PC-3 (cell line): ENCODE data around the gene EFCAB14. TPM values are rescaled to one million over a fixed set of nuclear protein-coding genes. Genes with fewer than 3 reads are reported as not detected.

ENCODE experiments used
- ATAC-seq: fragments of 200-7000 bp; cut with Tn5 transposase; 2 replicates; pipeline ENCODE4 v1.9.1; 2020; ENCODE audit warnings: mild to moderate bottlenecking, moderate library complexity
- BruUV-seq: library from RNA; stranded (reverse); fragments of 400-500 nt; replicated peaks from 2 replicates; lab custom pipeline; 2021; lab: Mats Ljungman, UMichigan
- CTCF ChIA-PET: fragments of 300-600 bp; sonication (Branson Sonifier 250); formaldehyde crosslinking; loops from one replicate; lab custom pipeline; 2022; ENCODE audit warnings: antibody characterized with exemption; lab: Charles Lee
- POLR2A ChIA-PET: fragments of 300-600 bp; sonication (Branson Sonifier 250); formaldehyde crosslinking; loops from one replicate; lab custom pipeline; 2022; ENCODE audit warnings: antibody characterized with exemption; ENCODE audit not compliant: unreplicated experiment; lab: Charles Lee
- DNase-seq: peaks from one replicate; pipeline ENCODE4 v3.0.0-alpha.2; 2015
- H2AFZ ChIP-seq: fragments of 300-600 bp; sonication (generic); 2 replicates; pipeline ENCODE4 v1.6.0; 2016; ENCODE audit warnings: antibody characterized with exemption, low read length
- H3F3A ChIP-seq: fragments of 300-600 bp; sonication (generic); one replicate; pipeline ENCODE4 v1.6.0; 2017; ENCODE audit warnings: antibody characterized with exemption, low read length, control low read depth, mild to moderate bottlenecking; ENCODE audit not compliant: unreplicated experiment
- H3K27ac ChIP-seq: fragments of 300-600 bp; sonication (generic); 2 replicates; pipeline ENCODE4 v1.5.1; 2016; ENCODE audit warnings: mild to moderate bottlenecking, low read length
- H3K27me3 ChIP-seq: fragments of 300-600 bp; sonication (generic); 2 replicates; pipeline ENCODE4 v1.6.1; 2016; ENCODE audit warnings: low read length, mixed read lengths
- H3K36me3 ChIP-seq: fragments of 300-600 bp; sonication (generic); 2 replicates; pipeline ENCODE4 v1.6.1; 2016; ENCODE audit warnings: low read depth, mixed run types, low read length, mixed read lengths
- H3K4me1 ChIP-seq: fragments of 300-600 bp; sonication (generic); 2 replicates; pipeline ENCODE4 v1.5.1; 2016; ENCODE audit warnings: low read length; ENCODE audit not compliant: insufficient read depth
- H3K4me2 ChIP-seq: fragments of 300-600 bp; sonication (generic); 2 replicates; pipeline ENCODE4 v1.6.0; 2016; ENCODE audit warnings: low read length
- H3K4me3 ChIP-seq: fragments of 300-600 bp; sonication (generic); 2 replicates; pipeline ENCODE4 v1.5.1; 2016; ENCODE audit warnings: mild to moderate bottlenecking, low read length, mixed read lengths
- H3K79me2 ChIP-seq: fragments of 300-600 bp; sonication (generic); 2 replicates; pipeline ENCODE4 v1.6.1; 2017; ENCODE audit warnings: low read length, mixed read lengths
- H3K9ac ChIP-seq: fragments of 300-600 bp; sonication (generic); 2 replicates; pipeline ENCODE4 v1.6.0; 2016; ENCODE audit warnings: mild to moderate bottlenecking, low read length
- H3K9me2 ChIP-seq: fragments of 300-600 bp; sonication (generic); replicated peaks from 2 replicates; pipeline ENCODE4 v1.6.1; 2016; ENCODE audit warnings: mixed run types, low read length, mixed read lengths
- H3K9me3 ChIP-seq: fragments of 300-600 bp; sonication (generic); 2 replicates; pipeline ENCODE4 v1.6.1; 2016; ENCODE audit warnings: low read length, mixed read lengths
- H4K20me1 ChIP-seq: fragments of 300-600 bp; sonication (generic); 2 replicates; pipeline ENCODE4 v1.6.1; 2016; ENCODE audit warnings: low read length, mixed read lengths
- CTCF ChIP-seq: fragments of 300-600 bp; sonication (generic); conservative IDR thresholded peaks from 2 replicates; pipeline ENCODE4 v1.5.1; 2017; ENCODE audit warnings: antibody characterized with exemption, low read depth, mild to moderate bottlenecking, low read length
- EZH2 ChIP-seq: fragments of 300-600 bp; sonication (generic); IDR thresholded peaks from one replicate; pipeline ENCODE4 v1.6.1; 2017; ENCODE audit warnings: antibody characterized with exemption, mild to moderate bottlenecking, low read length; ENCODE audit not compliant: unreplicated experiment
- EZH2phosphoT487 ChIP-seq: fragments of 300-600 bp; sonication (generic); IDR thresholded peaks from 2 replicates; pipeline ENCODE4 v1.6.1; 2018; ENCODE audit warnings: mild to moderate bottlenecking, antibody characterized with exemption, low read length, borderline replicate concordance
- intact Hi-C: fragments of 100-400 bp; cut with micrococcal nuclease; formaldehyde crosslinking; loops from 2 replicates; pipeline ENCODE4 v1.9.0; 2023
- total RNA-seq: library from RNA; depleted of rRNA; stranded (reverse); fragments of >200 nt; gene quantifications from 2 replicates; pipeline ENCODE4 v1.2.3, GENCODE V29; 2014

Gene EFCAB14
- total RNA-seq, 1 experiment from 2014 or later = 45.7 TPM

DNA sequence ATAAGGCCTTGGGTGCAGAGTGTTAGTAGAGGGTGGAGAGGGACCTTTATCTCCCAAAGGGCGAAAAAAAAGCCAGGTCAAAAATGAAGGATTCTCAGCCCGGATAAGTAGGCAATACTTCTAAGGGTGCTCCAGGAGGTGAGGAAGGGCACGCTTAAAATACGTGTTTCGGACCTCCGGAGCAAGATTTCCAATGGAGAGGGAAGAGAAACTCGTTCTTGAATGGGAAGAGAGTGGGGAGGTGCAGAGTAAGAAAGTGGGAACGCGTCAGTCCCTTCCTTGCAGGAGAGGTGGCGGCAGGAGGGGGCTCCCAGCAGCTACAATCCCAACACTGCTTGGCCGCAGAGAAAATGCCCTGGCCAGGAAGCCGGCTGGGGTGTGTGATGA is 581 bp downstream of the EFCAB14 start:
- H3K4me1 ChIP-seq = peaks cover 25% of the 10 kb centered on the region
- peak overlapping the region; percentile 100 for H3K4me3 ChIP-seq
- H3K9me3 ChIP-seq = no peaks in the 10 kb centered on the region
- H3K79me2 ChIP-seq = peaks cover 28% of the 10 kb centered on the region
- CTCF ChIA-PET = no interaction called here
- H4K20me1 ChIP-seq = peaks cover 12% of the 10 kb centered on the region
- POLR2A ChIA-PET = interaction anchor here (0.6 kb wide), 1 partner anchor 8 kb away, joined by 5 read pairs; no protein-coding TSS in a partner anchor
- peak overlapping the region; percentile 100 for H3K4me2 ChIP-seq
- H3K9me2 ChIP-seq = no peaks in the 10 kb centered on the region
- peak overlapping the region; percentile 82 for H2AFZ ChIP-seq
- H3K27ac ChIP-seq = peak overlapping the region; percentile 47
- no peaks in the 10 kb centered on the region for H3K27me3 ChIP-seq
- intact Hi-C loops = loop anchor here (2.0 to 5.0 kb wide), 3 partner anchors 56 to 116 kb away; partner anchors contain the start of gene MKNK1
- peak overlapping the region; percentile 96 for H3K9ac ChIP-seq
- peaks cover 27% of the 10 kb centered on the region for H3K36me3 ChIP-seq
- DNase-seq (no peak), ATAC-seq (peak; percentile 8)
- no peaks in the 10 kb centered on the region for H3F3A ChIP-seq
- no peak for TF ChIP-seq EZH2
- no peak for TF ChIP-seq CTCF
- TF ChIP-seq EZH2phosphoT487 = no peak
- BruUV-seq = no TSS peak

DNA sequence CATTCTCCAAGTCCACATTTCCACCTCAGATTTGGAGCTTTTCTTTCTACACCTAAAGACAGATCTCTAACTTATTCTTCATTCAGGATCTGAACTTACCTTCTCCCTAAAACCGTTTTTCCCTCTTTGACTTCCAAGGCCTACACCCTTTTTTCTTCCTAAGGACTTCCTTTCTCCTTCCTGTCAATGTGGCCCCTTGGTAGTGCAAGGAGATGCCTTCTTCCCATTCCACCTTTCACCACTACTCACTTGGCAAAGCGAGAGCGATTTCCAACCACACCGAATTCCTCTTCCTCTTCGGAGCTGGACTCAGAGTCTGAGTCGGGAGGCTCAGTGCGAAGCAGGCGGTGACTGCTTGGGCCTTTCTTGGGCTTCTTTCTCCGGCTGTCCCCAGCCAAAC is 1.3 kb downstream of the EFCAB14 start:
- Histone ChIP-seq H3K27me3 (no peaks in the 10 kb centered on the region), H3K4me3 (peak overlapping the region; percentile 100), H2AFZ (no peak overlapping the region), H3K36me3 (peaks cover 31% of the 10 kb centered on the region), H4K20me1 (peaks cover 12% of the 10 kb centered on the region), H3K9me2 (no peaks in the 10 kb centered on the region), H3K4me2 (peak overlapping the region; percentile 100), H3K9ac (peak overlapping the region; percentile 96; the same call in 1 of the 2 replicates), H3K9me3 (no peaks in the 10 kb centered on the region), H3K79me2 (peaks cover 32% of the 10 kb centered on the region), H3F3A (no peaks in the 10 kb centered on the region), H3K4me1 (peaks cover 25% of the 10 kb centered on the region), H3K27ac (no peak overlapping the region)
- POLR2A ChIA-PET = no interaction called here
- ATAC-seq = no peak
- BruUV-seq = no TSS peak
- intact Hi-C loops = loop anchor here (2.0 to 5.0 kb wide), 3 partner anchors 55 to 115 kb away; partner anchors contain the start of gene MKNK1
- TF ChIP-seq CTCF (no peak), EZH2phosphoT487 (no peak), EZH2 (no peak)
- DNase-seq = no peak
- CTCF ChIA-PET = no interaction called here

DNA sequence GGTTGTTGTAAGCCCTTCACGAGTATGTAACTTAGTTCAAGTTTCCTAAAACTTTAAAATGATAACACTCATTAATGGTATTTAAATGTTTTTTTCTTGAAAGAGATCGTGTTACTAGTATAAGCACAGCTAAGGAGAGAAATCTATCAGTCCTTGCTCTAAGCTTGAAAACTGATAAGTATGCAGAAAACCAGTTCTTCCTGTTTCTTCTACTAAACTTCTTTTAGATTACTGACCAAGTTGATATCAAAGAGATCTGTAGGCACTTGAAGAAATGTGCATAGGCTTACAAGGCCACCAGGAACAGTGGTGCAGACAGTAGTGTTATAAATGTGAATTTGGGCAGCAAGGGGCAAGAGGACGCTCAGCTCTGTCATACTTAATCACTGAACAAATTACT is 3.9 kb downstream of the EFCAB14 start:
- H3K27ac ChIP-seq = no peak overlapping the region
- no peaks in the 10 kb centered on the region for H3K9me3 ChIP-seq
- H3K4me1 ChIP-seq = peaks cover 25% of the 10 kb centered on the region
- no peak overlapping the region for H2AFZ ChIP-seq
- no peak for DNase-seq
- H3K79me2 ChIP-seq = peaks cover 44% of the 10 kb centered on the region
- no TSS peak for BruUV-seq
- H3K9me2 ChIP-seq = no peaks in the 10 kb centered on the region
- ChIA-PET CTCF (no interaction called here), POLR2A (no interaction called here)
- no peak overlapping the region for H3K4me2 ChIP-seq
- no peak for TF ChIP-seq CTCF
- no peak for TF ChIP-seq EZH2
- TF ChIP-seq EZH2phosphoT487 = no peak
- peaks cover 50% of the 10 kb centered on the region for H3K36me3 ChIP-seq
- H3K4me3 ChIP-seq = no peak overlapping the region
- peaks cover 12% of the 10 kb centered on the region for H4K20me1 ChIP-seq
- no peak for ATAC-seq
- intact Hi-C loops = loop anchor here (5.0 kb wide), 1 partner anchor 113 kb away; the partner anchor contains the start of gene MKNK1
- no peaks in the 10 kb centered on the region for H3K27me3 ChIP-seq
- H3F3A ChIP-seq = no peaks in the 10 kb centered on the region
- H3K9ac ChIP-seq = no peak overlapping the region
